Measurements from ENCODE around the gene CLIC6.

DNA sequence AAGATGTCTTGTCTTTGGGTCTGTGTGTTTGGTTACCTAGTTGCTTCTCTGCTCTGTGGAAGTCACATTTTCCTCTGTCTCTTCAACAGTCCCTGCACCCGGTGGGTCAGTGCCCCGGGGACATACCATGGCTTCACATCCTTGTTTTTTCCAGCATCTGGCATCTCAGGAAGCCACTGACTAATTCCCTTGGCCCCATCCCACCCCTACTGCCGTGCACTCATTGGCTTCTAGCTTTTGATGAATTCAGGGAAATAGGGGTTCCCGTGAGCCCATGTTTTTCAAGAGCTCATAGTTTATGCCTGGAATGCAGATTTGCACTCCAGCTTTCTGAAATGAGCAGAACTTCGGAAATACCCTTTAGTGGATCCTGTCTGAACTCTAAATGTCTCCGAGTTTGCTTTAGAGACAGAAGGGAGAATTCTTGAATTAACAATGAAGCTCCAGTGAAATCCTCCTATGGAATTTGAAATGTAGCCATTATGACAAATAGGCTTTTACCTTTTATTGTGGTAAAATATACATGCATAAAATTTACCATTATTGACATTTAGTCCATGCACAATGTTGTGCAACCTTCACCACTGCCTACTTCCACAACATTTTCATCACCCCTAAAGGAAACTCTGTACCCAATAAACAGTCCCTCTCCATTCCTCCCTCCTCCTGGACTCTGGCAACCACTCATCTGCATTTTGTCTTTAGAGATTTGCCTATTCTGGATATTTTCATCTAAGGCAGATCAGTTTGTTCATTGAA lies 67.5 kb downstream of the CLIC6 start:
- TF ChIP-seq RFX5 (IDR thresholded peaks at IDR 0.05; ENCODE audit: borderline replicate concordance, low read depth, low read length) (no peak), CTCF (IDR thresholded peaks at IDR 0.05; ENCODE audit: control extremely low read depth in 1 of 3, insufficient read depth in 1 of 3, low read depth in 1 of 3, low read length in 3 of 3) (no peak), CEBPB (IDR thresholded peaks at IDR 0.05; ENCODE audit: low read depth, low read length) (no peak), EP300 (IDR thresholded peaks at IDR 0.05; ENCODE audit: borderline replicate concordance in 1 of 2, low read depth in 2 of 2, low read length in 2 of 2) (no peak), CREB1 (IDR thresholded peaks at IDR 0.05) (no peak), SP2 (IDR thresholded peaks at IDR 0.05; ENCODE audit: low read length) (no peak), CBX8 (IDR thresholded peaks at IDR 0.05; ENCODE audit: borderline replicate concordance, low read depth, low read length) (no peak), SIN3A (conservative IDR thresholded peaks at IDR 0.05 in 1 of 2, IDR thresholded peaks at IDR 0.05 in 1 of 2; ENCODE audit: low read depth in 1 of 2, low read length in 2 of 2) (no peak), EZH2 (IDR thresholded peaks at IDR 0.05; ENCODE audit: low read depth, low read length, severe bottlenecking) (no peak), CHD1 (IDR thresholded peaks at IDR 0.05; ENCODE audit: low read depth, low read length) (no peak), RAD21 (IDR thresholded peaks at IDR 0.05 in 1 of 2, conservative IDR thresholded peaks at IDR 0.05 in 1 of 2; ENCODE audit: low read depth in 2 of 2, low read length in 2 of 2) (no peak), MAFK (IDR thresholded peaks at IDR 0.05; ENCODE audit: low read depth, low read length) (no peak)
- TF ChIP-seq, protein P1, sequence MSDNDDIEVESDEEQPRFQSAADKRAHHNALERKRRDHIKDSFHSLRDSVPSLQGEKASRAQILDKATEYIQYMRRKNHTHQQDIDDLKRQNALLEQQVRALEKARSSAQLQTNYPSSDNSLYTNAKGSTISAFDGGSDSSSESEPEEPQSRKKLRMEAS (IDR thresholded peaks at IDR 0.05), result no peak
